Activated CD4-positive, alpha-beta T cell treated with anti-CD3 and anti-CD28 coated beads for 36 hours (primary cell): ENCODE data around the gene PARD6B. TPM values are rescaled to one million over a fixed set of nuclear protein-coding genes. Genes with fewer than 3 reads are reported as not detected.
"Not testable (repeated sequence)": the region's sequence is repeated elsewhere in the genome, so short reads cannot be mapped to it uniquely, and the experiment has no call there.

Experiments used
- ATAC-seq: fragments of 200-7000 bp; cut with Tn5 transposase; one replicate; pipeline ENCODE4 v1.10.0; 2021; ENCODE audit warnings: mild to moderate bottlenecking, moderate library complexity
- CTCF ChIA-PET: fragments of 350-600 bp; sonication (Branson Sonifier 250); formaldehyde crosslinking; loops from one replicate; lab custom pipeline; 2021; ENCODE audit warnings: antibody characterized with exemption; lab: Charles Lee
- POLR2A ChIA-PET: fragments of 350-600 bp; sonication (Branson Sonifier 250); formaldehyde crosslinking; loops from one replicate; lab custom pipeline; 2021; ENCODE audit warnings: antibody characterized with exemption, inconsistent platforms; lab: Charles Lee
- DNase-seq: peaks from one replicate; pipeline ENCODE4 v3.0.0-alpha.2; 2020
- H3K27ac Mint-ChIP-seq: one replicate; pipeline ENCODE4 v1.8.0; 2021; ENCODE audit warnings: mixed read lengths
- H3K27me3 Mint-ChIP-seq: one replicate; pipeline ENCODE4 v1.8.0; 2021; ENCODE audit warnings: mixed read lengths
- H3K36me3 Mint-ChIP-seq: one replicate; pipeline ENCODE4 v1.8.0; 2021; ENCODE audit warnings: low read depth, mixed read lengths
- H3K4me1 Mint-ChIP-seq: one replicate; pipeline ENCODE4 v1.8.0; 2021; ENCODE audit warnings: mixed read lengths
- H3K4me3 Mint-ChIP-seq: one replicate; pipeline ENCODE4 v1.8.0; 2021; ENCODE audit warnings: mild to moderate bottlenecking, moderate library complexity, mixed read lengths
- H3K9me3 Mint-ChIP-seq: one replicate; pipeline ENCODE4 v1.8.0; 2021; ENCODE audit warnings: low read depth, mixed read lengths
- intact Hi-C, 2 experiments: fragments of 100-400 bp; cut with DNase I in 1 of 2; cut with micrococcal nuclease in 1 of 2; formaldehyde crosslinking; loops; one replicate each; pipeline versions ENCODE4 v1.14.2 to v1.15.1; 2022 to 2024; cut with DNase I, micrococcal nuclease
- total RNA-seq, 2 experiments: library from RNA; stranded (reverse); gene quantifications; one replicate each; pipeline ENCODE4 v1.2.3, GENCODE V29; 2021

PARD6B gene
- total RNA-seq, 2 experiments from 2014 or later = 4.9 to 6.2 TPM

DNA sequence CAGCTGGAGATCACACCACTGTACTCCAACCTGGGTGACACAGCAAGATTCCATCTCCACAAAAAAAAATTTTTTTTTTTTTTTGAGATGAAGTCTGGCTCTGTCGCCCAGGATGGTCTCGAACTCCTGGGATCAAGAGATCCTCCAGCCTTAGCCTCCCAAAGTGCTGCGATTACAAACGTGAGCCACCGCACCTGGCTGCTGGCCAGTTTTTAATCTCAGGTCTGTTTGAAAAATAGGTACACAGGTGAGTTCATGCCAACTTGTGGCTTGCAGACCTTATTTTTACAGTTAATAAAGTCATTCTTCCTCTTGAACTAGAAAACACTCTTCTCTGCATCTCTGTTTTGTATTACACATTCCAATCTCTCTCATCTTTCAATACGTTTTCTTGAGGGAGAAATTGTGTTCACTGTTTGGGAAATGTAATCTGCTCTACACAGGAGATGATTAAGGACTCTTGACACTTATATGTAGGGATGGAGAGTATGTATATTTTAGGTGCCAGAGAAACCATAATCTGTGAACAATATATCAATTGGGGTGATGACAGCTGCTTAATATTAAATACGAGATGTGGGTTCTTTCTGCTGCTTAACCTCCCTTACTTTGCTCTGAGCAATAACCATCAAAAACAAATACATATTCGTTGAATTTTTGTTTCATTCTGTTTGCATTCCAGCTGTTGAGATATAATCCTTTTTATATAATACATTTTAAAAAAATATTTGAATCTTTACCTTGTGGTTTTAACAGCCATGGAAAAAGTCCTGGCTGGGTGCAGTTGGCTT is 22.3 kb upstream of the PARD6B start:
- Mint-ChIP-seq H3K9me3 (no peaks in the 10 kb centered on the region), H3K4me1 (no peaks in the 10 kb centered on the region), H3K4me3 (no peak overlapping the region), H3K36me3 (no peaks in the 10 kb centered on the region), H3K27me3 (peaks cover 28% of the 10 kb centered on the region), H3K27ac (no peak overlapping the region)
- CTCF ChIA-PET = interaction anchor here (0.7 kb wide), 1 partner anchor 15 kb away, joined by 3 read pairs; no protein-coding TSS in a partner anchor
- DNase-seq (no peak), ATAC-seq (no peak)
- intact Hi-C loops = no loop called here
- POLR2A ChIA-PET = no interaction called here

GRCh38 chr20:50709636-50709973 is 21.8 kb upstream of the PARD6B start:
- POLR2A ChIA-PET = no interaction called here
- peaks cover 28% of the 10 kb centered on the region for H3K27me3 Mint-ChIP-seq
- DNase-seq (no peak), ATAC-seq (no peak)
- H3K4me1 Mint-ChIP-seq = no peaks in the 10 kb centered on the region
- no peaks in the 10 kb centered on the region for H3K36me3 Mint-ChIP-seq
- H3K27ac Mint-ChIP-seq = no peak overlapping the region
- CTCF ChIA-PET = no interaction called here
- intact Hi-C loops = no loop called here
- no peak overlapping the region for H3K4me3 Mint-ChIP-seq
- no peaks in the 10 kb centered on the region for H3K9me3 Mint-ChIP-seq

GRCh38 chr20:50710492-50711063 is 20.8 kb upstream of the PARD6B start:
- ChIA-PET CTCF (no interaction called here), POLR2A (no interaction called here)
- DNase-seq = no peak
- intact Hi-C loops = no loop called here
- H3K4me1 Mint-ChIP-seq = no peaks in the 10 kb centered on the region
- H3K4me3 Mint-ChIP-seq = no peak overlapping the region
- no peaks in the 10 kb centered on the region for H3K36me3 Mint-ChIP-seq
- H3K27me3 Mint-ChIP-seq = peaks cover 26% of the 10 kb centered on the region
- no peak overlapping the region for H3K27ac Mint-ChIP-seq
- no peaks in the 10 kb centered on the region for H3K9me3 Mint-ChIP-seq
- no peak for ATAC-seq

DNA sequence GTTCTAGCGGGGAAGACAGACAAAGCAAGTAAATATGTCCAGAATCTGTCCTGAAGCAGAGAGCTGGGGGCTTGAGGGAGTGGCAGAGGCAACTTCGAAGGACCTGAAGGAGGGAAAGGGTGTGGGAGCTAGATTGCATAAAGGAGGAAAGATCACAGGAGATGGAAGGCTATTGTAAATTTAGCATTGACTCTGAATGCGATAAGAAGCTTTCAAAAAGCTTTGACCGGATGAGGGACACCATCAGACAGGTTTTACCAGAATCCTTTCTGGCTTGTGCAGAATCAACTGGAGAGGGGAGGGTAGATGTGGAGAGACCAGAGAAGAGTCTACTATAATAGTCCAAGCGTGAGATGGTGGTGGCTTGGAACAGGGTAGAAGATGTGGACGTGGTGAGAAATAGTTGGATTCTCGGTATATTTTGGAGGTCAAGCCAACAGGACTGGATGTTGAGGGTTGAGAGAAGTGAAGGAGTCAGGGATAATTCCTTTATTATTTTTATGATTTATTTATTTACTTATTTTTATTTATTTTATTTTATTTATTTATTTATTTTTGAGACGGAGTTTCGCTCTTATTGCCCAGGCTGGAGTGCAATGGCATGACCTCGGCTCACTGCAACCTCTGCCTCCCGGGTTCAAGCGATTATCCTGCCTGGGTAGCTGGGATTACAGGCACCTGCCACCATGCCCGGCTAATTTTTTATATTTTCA is 20.1 kb upstream of the PARD6B start:
- no peaks in the 10 kb centered on the region for H3K36me3 Mint-ChIP-seq
- ChIA-PET POLR2A (no interaction called here), CTCF (no interaction called here)
- ATAC-seq = no peak
- H3K27me3 Mint-ChIP-seq = peaks cover 26% of the 10 kb centered on the region
- H3K9me3 Mint-ChIP-seq = no peaks in the 10 kb centered on the region
- DNase-seq = no peak
- no peak overlapping the region for H3K4me3 Mint-ChIP-seq
- H3K27ac Mint-ChIP-seq = no peak overlapping the region
- H3K4me1 Mint-ChIP-seq = no peaks in the 10 kb centered on the region
- intact Hi-C loops = no loop called here

GRCh38 chr20:50712771-50713656 is 18.4 kb upstream of the PARD6B start:
- H3K27ac Mint-ChIP-seq = no peak overlapping the region
- DNase-seq (no peak), ATAC-seq (no peak)
- H3K4me1 Mint-ChIP-seq = no peaks in the 10 kb centered on the region
- H3K4me3 Mint-ChIP-seq = no peak overlapping the region
- ChIA-PET POLR2A (no interaction called here), CTCF (interaction anchor here (0.7 to 2.4 kb wide), 4 partner anchors 37 to 179 kb away, joined by 3 to 7 read pairs (median 3); no protein-coding TSS in a partner anchor)
- H3K36me3 Mint-ChIP-seq = no peaks in the 10 kb centered on the region
- intact Hi-C loops = no loop called here
- H3K27me3 Mint-ChIP-seq = peaks cover 24% of the 10 kb centered on the region
- no peaks in the 10 kb centered on the region for H3K9me3 Mint-ChIP-seq

- Mint-ChIP-seq H3K9me3 (no peaks in the 10 kb centered on the region), H3K27me3 (peaks cover 25% of the 10 kb centered on the region), H3K27ac (no peak overlapping the region), H3K4me1 (no peaks in the 10 kb centered on the region), H3K4me3 (no peak overlapping the region), H3K36me3 (no peaks in the 10 kb centered on the region)
- DNase-seq (no peak), ATAC-seq (no peak)
- POLR2A ChIA-PET = no interaction called here
- CTCF ChIA-PET = interaction anchor here (0.7 to 2.4 kb wide), 2 partner anchors 37 to 179 kb away, joined by 3 to 7 read pairs; no protein-coding TSS in a partner anchor
- intact Hi-C loops = no loop called here
These were observed 17.7 kb upstream of the PARD6B start for GRCh38 chr20:50713657-50714101.

- CTCF ChIA-PET = interaction anchor here (2.4 kb wide), 1 partner anchor 36 kb away, joined by 7 read pairs; no protein-coding TSS in a partner anchor
- intact Hi-C loops = not testable (repeated sequence)
These were observed 17.0 kb upstream of the PARD6B start for GRCh38 chr20:50714426-50714825.

DNA sequence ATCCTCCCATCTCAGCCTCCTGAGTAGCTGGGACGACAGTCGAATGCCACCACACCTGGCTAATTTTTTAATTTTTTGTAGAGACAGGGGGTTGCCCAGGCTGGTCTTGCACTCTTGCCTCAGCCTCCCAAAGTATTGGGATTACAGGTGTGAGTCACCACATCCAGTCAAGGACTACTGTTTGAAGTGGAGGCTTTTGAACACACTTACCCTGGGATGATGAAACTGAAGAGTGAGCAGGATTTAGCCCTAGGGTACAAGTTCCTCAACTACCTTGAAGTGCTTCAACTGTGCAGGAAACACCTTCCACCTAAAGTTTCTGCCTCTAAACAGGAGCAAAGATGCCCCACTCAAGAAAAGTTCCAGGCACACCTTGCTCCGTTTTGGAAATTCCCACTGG is 15.7 kb upstream of the PARD6B start:
- Mint-ChIP-seq H3K4me1 (no peaks in the 10 kb centered on the region), H3K4me3 (no peak overlapping the region), H3K27me3 (peaks cover 21% of the 10 kb centered on the region), H3K9me3 (no peaks in the 10 kb centered on the region), H3K36me3 (no peaks in the 10 kb centered on the region), H3K27ac (no peak overlapping the region)
- ATAC-seq = no peak
- DNase-seq = no peak
- intact Hi-C loops = no loop called here
- POLR2A ChIA-PET = no interaction called here
- CTCF ChIA-PET = interaction anchor here (0.7 kb wide), 1 partner anchor 905 kb away, joined by 5 read pairs; no protein-coding TSS in a partner anchor

More at GRCh38 chr20:50714426-50714825, 17.0 kb upstream of the PARD6B start:
- H3K36me3 Mint-ChIP-seq, H3K4me3 Mint-ChIP-seq, DNase-seq, ATAC-seq, POLR2A ChIA-PET, H3K9me3 Mint-ChIP-seq, H3K27ac Mint-ChIP-seq, H3K4me1 Mint-ChIP-seq: not testable (repeated sequence)
- H3K27me3 Mint-ChIP-seq = peaks cover 23% of the 10 kb centered on the region

- ChIA-PET CTCF (interaction anchor here (2.5 kb wide), 1 partner anchor 33 kb away, joined by 7 read pairs; no protein-coding TSS in a partner anchor), POLR2A (interaction anchor here (0.6 kb wide), 1 partner anchor 224 kb away, joined by 3 read pairs; no protein-coding TSS in a partner anchor)
- H3K27ac Mint-ChIP-seq = no peak overlapping the region
- H3K9me3 Mint-ChIP-seq = no peaks in the 10 kb centered on the region
- ATAC-seq (no peak), DNase-seq (no peak)
- no peaks in the 10 kb centered on the region for H3K36me3 Mint-ChIP-seq
- intact Hi-C loops = no loop called here
- no peaks in the 10 kb centered on the region for H3K4me1 Mint-ChIP-seq
- H3K27me3 Mint-ChIP-seq = peaks cover 16% of the 10 kb centered on the region
- H3K4me3 Mint-ChIP-seq = no peak overlapping the region
These were observed 14.9 kb upstream of the PARD6B start for GRCh38 chr20:50716518-50716917.

DNA sequence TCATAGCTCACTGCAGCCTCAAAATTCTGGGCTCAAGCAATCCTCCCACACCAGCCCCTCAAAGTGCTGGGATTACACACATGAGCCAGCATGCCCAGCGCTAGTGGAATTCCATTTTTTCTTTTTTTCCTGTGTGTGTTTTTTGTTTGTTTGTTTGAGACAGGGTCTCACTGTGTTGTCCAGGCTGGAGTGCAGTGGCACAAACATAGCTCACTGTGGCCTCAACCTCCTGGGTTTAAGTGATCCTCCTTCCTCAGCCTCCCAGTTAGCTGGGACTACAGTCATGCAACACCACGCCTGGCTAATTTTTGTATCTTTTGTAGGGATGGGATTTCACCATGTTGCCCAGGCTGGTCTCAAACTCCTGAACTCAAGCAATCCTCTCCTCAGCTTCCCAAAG is 14.1 kb upstream of the PARD6B start:
- ATAC-seq (no peak), DNase-seq (no peak)
- H3K4me1 Mint-ChIP-seq = no peaks in the 10 kb centered on the region
- no peak overlapping the region for H3K4me3 Mint-ChIP-seq
- no peaks in the 10 kb centered on the region for H3K36me3 Mint-ChIP-seq
- intact Hi-C loops = no loop called here
- H3K27me3 Mint-ChIP-seq = peaks cover 11% of the 10 kb centered on the region
- POLR2A ChIA-PET = no interaction called here
- H3K27ac Mint-ChIP-seq = no peak overlapping the region
- no peaks in the 10 kb centered on the region for H3K9me3 Mint-ChIP-seq
- CTCF ChIA-PET = interaction anchor here (0.8 to 2.5 kb wide), 3 partner anchors 22 to 82 kb away, joined by 3 to 7 read pairs (median 3); no protein-coding TSS in a partner anchor
